HepG2 (cell line): Measurements from ENCODE around the gene ADAMTS2. TPM values are rescaled to one million over a fixed set of nuclear protein-coding genes. Genes with fewer than 3 reads are reported as not detected.

Experiments used
- ATAC-seq: fragments of 200-7000 bp; cut with Tn5 transposase; 3 replicates; pipeline ENCODE4 v1.9.1; 2020; ENCODE audit warnings: mild to moderate bottlenecking, moderate library complexity
- BruUV-seq: library from RNA; stranded (reverse); fragments of 400-500 nt; replicated peaks from 2 replicates; lab custom pipeline; 2021; lab: Mats Ljungman, UMichigan
- CTCF ChIA-PET: fragments of 300-600 bp; formaldehyde crosslinking; extraction: SDS; loops from one replicate; lab custom pipeline; 2021; ENCODE audit warnings: low total read pairs, inconsistent platforms, low intra/inter-chr PET ratio; lab: Yijun Ruan, JAX
- POLR2A ChIA-PET: fragments of 350-600 bp; sonication (Branson Sonifier 250); formaldehyde crosslinking; loops from one replicate; lab custom pipeline; 2020; ENCODE audit warnings: antibody characterized with exemption, inconsistent platforms; lab: Yijun Ruan, JAX
- DNase-seq: peaks from one replicate; pipeline ENCODE4 v3.0.0-alpha.2; 2015; ENCODE audit warnings: low spot score
- FAIRE-seq: peaks from 3 replicates; lab custom pipeline; 2011; peaks lifted over from hg19 to GRCh38; lab: Jason Lieb, UNC
- H2AFZ ChIP-seq: one replicate; pipeline ENCODE4 v1.6.1; 2011; ENCODE audit warnings: low read length, inconsistent platforms
- H3K27ac ChIP-seq: fragments of 300-600 bp; 3 replicates; pipeline ENCODE4 v1.8.0; 2011; ENCODE audit warnings: mixed run types, mild to moderate bottlenecking, mixed read lengths, low read length, inconsistent platforms; ENCODE audit not compliant: insufficient read depth; ENCODE audit errors: extremely low read length
- H3K27me3 ChIP-seq, 2 experiments: fragments of 200-600 bp in 1 of 2; 2 replicates in 1 of 2; 3 replicates in 1 of 2; pipeline versions ENCODE4 v1.6.0 to v1.8.0; 2011; ENCODE audit warnings: low read length in 2 of 2, mild to moderate bottlenecking in 2 of 2, moderate library complexity in 2 of 2, inconsistent platforms in 1 of 2; ENCODE audit not compliant: insufficient read depth in 2 of 2, control insufficient read depth in 1 of 2
- H3K36me3 ChIP-seq, 2 experiments: fragments of 200-600 bp in 1 of 2; replicated peaks in 1 of 2; 2 replicates in 1 of 2; 3 replicates in 1 of 2; pipeline versions ENCODE4 v1.5.1 to v1.8.0; 2011; ENCODE audit warnings: low read length in 2 of 2, inconsistent platforms in 1 of 2; ENCODE audit not compliant: insufficient read depth in 2 of 2, control insufficient read depth in 1 of 2
- H3K4me1 ChIP-seq: 2 replicates; pipeline ENCODE4 v1.5.1; 2012; ENCODE audit warnings: low read length, inconsistent platforms; ENCODE audit not compliant: insufficient read depth
- H3K4me2 ChIP-seq: 2 replicates; pipeline ENCODE4 v1.6.0; 2011; ENCODE audit warnings: low read depth, low read length, inconsistent platforms
- H3K4me3 ChIP-seq, 3 experiments: fragments of 200-600 bp in 1 of 3; sonication (generic), shearing (Covaris generic) in 1 of 3; replicated peaks in 1 of 3; 2 replicates each; pipeline ENCODE4 v1.5.1; 2011 to 2016; ENCODE audit warnings: low read length in 3 of 3, inconsistent platforms in 2 of 3, low read depth in 2 of 3, mild to moderate bottlenecking in 2 of 3, control low read depth in 1 of 3, mixed read lengths in 1 of 3; ENCODE audit not compliant: insufficient read depth in 1 of 3
- H3K79me2 ChIP-seq: one replicate; pipeline ENCODE4 v1.6.1; 2011; ENCODE audit warnings: low read length, inconsistent platforms; ENCODE audit not compliant: insufficient read depth
- H3K9ac ChIP-seq: 2 replicates; pipeline ENCODE4 v1.6.0; 2011; ENCODE audit warnings: mild to moderate bottlenecking, low read depth, low read length, inconsistent platforms; ENCODE audit not compliant: insufficient read depth
- H3K9me3 ChIP-seq: 2 replicates; pipeline ENCODE4 v1.5.1; 2012; ENCODE audit warnings: mild to moderate bottlenecking, low read length
- H4K20me1 ChIP-seq: 2 replicates; pipeline ENCODE4 v1.6.0; 2011; ENCODE audit warnings: inconsistent platforms, mild to moderate bottlenecking, low read length, moderate library complexity; ENCODE audit not compliant: insufficient read depth
- HOXA3 ChIP-seq: sonication (generic); formaldehyde crosslinking; IDR thresholded peaks from 2 replicates; pipeline ENCODE4 v1.5.0; 2020; ENCODE audit warnings: missing genetic modification reagents
- PAXIP1 ChIP-seq: sonication (generic); formaldehyde crosslinking; conservative IDR thresholded peaks from 2 replicates; pipeline ENCODE4 v1.4.0; 2020; ENCODE audit warnings: mild to moderate bottlenecking, missing genetic modification reagents, moderate library complexity
- YY1 ChIP-seq: IDR thresholded peaks from 2 replicates; pipeline ENCODE4 v1.6.1; 2011; ENCODE audit warnings: low read length, low read depth, moderate library complexity, mild to moderate bottlenecking; ENCODE audit not compliant: insufficient read depth, insufficient replicate concordance
- ZNF331 ChIP-seq: sonication (generic); formaldehyde crosslinking; IDR thresholded peaks from 2 replicates; pipeline ENCODE4 v1.4.0; 2020; ENCODE audit warnings: missing genetic modification reagents
- WGBS: methylation state at CpG from one replicate; pipeline ENCODE4 v1.1.6; 2017; ENCODE audit warnings: low lambda C conversion rate; 5-methylcytosine and 5-hydroxymethylcytosine counted together
- in situ Hi-C: cut with HindIII; loops from 2 replicates; pipeline ENCODE4 v1.10.0; 2017; ENCODE audit warnings: low pct_unique_long_range_greater_than_20kb; ENCODE audit not compliant: extremely low pct_ligation_motif_present
- intact Hi-C: fragments of 100-400 bp; cut with micrococcal nuclease; formaldehyde crosslinking; loops from one replicate; pipeline ENCODE4 v1.10.0; 2022; ENCODE audit not compliant: unreplicated experiment
- polyA plus RNA-seq, 8 experiments: library from polyadenylated mRNA; depleted of rRNA in 3 of 8; stranded (reverse) in 7 of 8; unstranded in 1 of 8; fragments of >200 nt; fragmentation: Illumina TruSeq in 4 of 8; extraction: Trizol in 4 of 8; gene quantifications; 2 replicates each; pipeline versions ENCODE4 v1.2.1 to v1.2.3, GENCODE V29; 2011 to 2016; ENCODE audit warnings: low read depth in 4 of 8, missing spikeins in 1 of 8, mixed read lengths in 1 of 8; ENCODE audit not compliant: insufficient read depth in 1 of 8
- total RNA-seq, 5 experiments: library from RNA; depleted of rRNA; stranded (reverse); fragments of >200 nt; fragmentation: Illumina TruSeq; extraction: Trizol; gene quantifications; 2 replicates each; pipeline ENCODE4 v1.2.3, GENCODE V29; 2016; ENCODE audit warnings: low read depth in 1 of 5

The ADAMTS2 gene
- total and polyA plus RNA-seq, 2 of the 13 experiments (the other 11 are each of a cell fraction or from before 2014, with no cell fraction given): 0.24 to 3.5 TPM

- ChIA-PET POLR2A (no interaction called here), CTCF (no interaction called here)
- Histone ChIP-seq H2AFZ (no peak overlapping the region), H3K4me3 (no peak overlapping the region), H3K9me3 (peaks cover 8% of the 10 kb centered on the region; the same call in 1 of the 2 replicates), H3K36me3 (no peaks in the 10 kb centered on the region), H3K9ac (no peak overlapping the region), H4K20me1 (no peaks in the 10 kb centered on the region), H3K27ac (no peak overlapping the region), H3K4me2 (no peak overlapping the region), H3K79me2 (no peaks in the 10 kb centered on the region), H3K4me1 (no peaks in the 10 kb centered on the region), H3K27me3 (0 out of 5 replicates have a peak, but pooled peaks cover 0 to 1% of the 10 kb centered on the region in 2 experiments)
- FAIRE-seq: no peak
- intact Hi-C loops: no loop called here
- BruUV-seq: no TSS peak
- in situ Hi-C loops: no loop called here
- DNase-seq: no peak
- 23% methylated on average over 7 of the region's 7 CpGs for WGBS
- TF ChIP-seq PAXIP1 (CRISPR knock-in tag) (no peak), YY1 (no peak), HOXA3 (CRISPR knock-in tag) (no peak), ZNF331 (no peak)
- ATAC-seq: no peak
Measured at GRCh38 chr5:179309383-179309670, 35.9 kb downstream of the ADAMTS2 start.
